Lower lobe of right lung (tissue), 2 donors: Measurements from ENCODE around the gene LRIT3. TPM values are rescaled to one million over a fixed set of nuclear protein-coding genes. Genes with fewer than 3 reads are reported as not detected.

Source experiments
- ATAC-seq, 2 donors: fragments of 200-7000 bp; cut with Tn5 transposase; one replicate each; pipeline ENCODE4 v1.9.1; 2020 to 2022; ENCODE audit warnings: mild to moderate bottlenecking in 2 of 2, moderate library complexity in 2 of 2
- DNase-seq: peaks from one replicate; pipeline ENCODE4 v3.0.0-alpha.2; 2020
- H3K27ac ChIP-seq: fragments of 200-600 bp; one replicate; pipeline ENCODE4 v1.8.0; 2022
- H3K27me3 ChIP-seq: fragments of 200-600 bp; one replicate; pipeline ENCODE4 v1.8.0; 2022; ENCODE audit warnings: low read depth
- H3K36me3 ChIP-seq: fragments of 200-600 bp; one replicate; pipeline ENCODE4 v1.8.0; 2022; ENCODE audit warnings: mild to moderate bottlenecking
- H3K4me1 ChIP-seq: fragments of 200-600 bp; one replicate; pipeline ENCODE4 v1.8.0; 2022
- H3K4me3 ChIP-seq: fragments of 200-600 bp; one replicate; pipeline ENCODE4 v1.8.0; 2022; ENCODE audit warnings: mild to moderate bottlenecking
- H3K9me3 ChIP-seq: fragments of 200-600 bp; one replicate; pipeline ENCODE4 v1.8.0; 2022
- CTCF ChIP-seq: fragments of 200-600 bp; IDR thresholded peaks from one replicate; pipeline ENCODE4 v1.8.0; 2022; ENCODE audit warnings: antibody characterized with exemption, mild to moderate bottlenecking
- intact Hi-C: fragments of 100-400 bp; cut with DNase I; formaldehyde crosslinking; loops from one replicate; pipeline ENCODE4 v1.11.0; 2022
- total RNA-seq: library from RNA; stranded (reverse); fragmentation: NEBNext Ultra II Directional; extraction: Animal tissue kit (Norgen Biotek cat#: 25700); gene quantifications from one replicate; pipeline ENCODE4 v1.2.1, GENCODE V29; 2021
- donor health status: DM: no; HTN: yes; CAD: no; lungs with severe emphysema.

Gene LRIT3
- total RNA-seq, 1 donor from 2014 or later: 0.12 TPM

- Histone ChIP-seq H3K9me3 (no peaks in the 10 kb centered on the region), H3K36me3 (peaks cover 29% of the 10 kb centered on the region), H3K27ac (no peak within 1 kb of the TSS), H3K4me3 (no peak within 1 kb of the TSS), H3K27me3 (no peaks in the 10 kb centered on the region), H3K4me1 (no peaks in the 10 kb centered on the region)
- DNase-seq: no peak
- no peak for TF ChIP-seq CTCF
- ATAC-seq: no peak
- intact Hi-C loops: loop anchor here (10.0 kb wide), 1 partner anchor 403 kb away; no protein-coding TSS in a partner anchor
Measured at GRCh38 chr4:109827672-109828071, 20.2 kb upstream of the LRIT3 start, which contains the start of gene RRH. TSS of gene RRH (plus strand) at chr4:109827972. CDS start at chr4:109828028, 56 bp downstream.

- no peaks in the 10 kb centered on the region for H3K4me1 ChIP-seq
- H3K36me3 ChIP-seq: no peaks in the 10 kb centered on the region
- intact Hi-C loops: no loop called here
- no peak overlapping the region for H3K27ac ChIP-seq
- TF ChIP-seq CTCF: no peak
- ATAC-seq (no peak), DNase-seq (no peak)
- H3K4me3 ChIP-seq: no peak overlapping the region
- no peaks in the 10 kb centered on the region for H3K9me3 ChIP-seq
- H3K27me3 ChIP-seq: no peaks in the 10 kb centered on the region
Measured at GRCh38 chr4:109833756-109834155, 14.2 kb upstream of the LRIT3 start.

- ATAC-seq (no peak), DNase-seq (no peak)
- intact Hi-C loops: no loop called here
- Histone ChIP-seq H3K9me3 (no peaks in the 10 kb centered on the region), H3K36me3 (no peaks in the 10 kb centered on the region), H3K4me1 (no peaks in the 10 kb centered on the region), H3K27ac (no peak overlapping the region), H3K4me3 (no peak overlapping the region), H3K27me3 (no peaks in the 10 kb centered on the region)
- TF ChIP-seq CTCF: no peak
Measured at GRCh38 chr4:109836985-109837384, 10.9 kb upstream of the LRIT3 start.

- no peak for DNase-seq
- Histone ChIP-seq H3K9me3 (no peaks in the 10 kb centered on the region), H3K36me3 (no peaks in the 10 kb centered on the region), H3K27ac (no peak overlapping the region), H3K27me3 (no peaks in the 10 kb centered on the region), H3K4me1 (no peaks in the 10 kb centered on the region), H3K4me3 (no peak overlapping the region)
- intact Hi-C loops: no loop called here
- no peak for ATAC-seq
- no peak for TF ChIP-seq CTCF
Measured at GRCh38 chr4:109846395-109847098, 1.4 kb upstream of the LRIT3 start.

GRCh38 chr4:109848501-109848900 is 594 bp downstream of the LRIT3 start:
- H3K4me1 ChIP-seq: no peaks in the 10 kb centered on the region
- H3K36me3 ChIP-seq: no peaks in the 10 kb centered on the region
- TF ChIP-seq CTCF: no peak
- ATAC-seq (no peak), DNase-seq (no peak)
- H3K27ac ChIP-seq: no peak overlapping the region
- H3K27me3 ChIP-seq: no peaks in the 10 kb centered on the region
- intact Hi-C loops: no loop called here
- H3K4me3 ChIP-seq: no peak overlapping the region
- no peaks in the 10 kb centered on the region for H3K9me3 ChIP-seq
